DND-41 (cell line): ENCODE results near the gene NEXN.
A peak's percentile ranks its signal among the peaks of the same experiment; 100 is the strongest.

Experiments
- ATAC-seq: fragments of 200-7000 bp; cut with Tn5 transposase; 3 replicates; pipeline ENCODE4 v1.9.1; 2021; ENCODE audit warnings: low read depth; ENCODE audit not compliant: insufficient read depth
- DNase-seq: peaks from one replicate; pipeline ENCODE4 v3.0.0-alpha.2; 2020
- H2AFZ ChIP-seq: 2 replicates; pipeline ENCODE4 v1.6.0; 2012; ENCODE audit warnings: low read depth, low read length
- H3K27ac ChIP-seq: 2 replicates; pipeline ENCODE4 v1.5.1; 2012; ENCODE audit warnings: low read length, inconsistent platforms
- H3K27me3 ChIP-seq: fragments of 200-600 bp; sonication (generic); 2 replicates; pipeline ENCODE4 v1.6.0; 2012; ENCODE audit warnings: low read length, mild to moderate bottlenecking, inconsistent platforms; ENCODE audit not compliant: insufficient read depth, poor library complexity
- H3K36me3 ChIP-seq: 2 replicates; pipeline ENCODE4 v1.5.1; 2012; ENCODE audit warnings: low read length, inconsistent platforms; ENCODE audit not compliant: insufficient read depth
- H3K4me1 ChIP-seq: 2 replicates; pipeline ENCODE4 v1.5.1; 2012; ENCODE audit warnings: mild to moderate bottlenecking, low read length; ENCODE audit not compliant: insufficient read depth
- H3K4me2 ChIP-seq: 2 replicates; pipeline ENCODE4 v1.6.0; 2012; ENCODE audit warnings: mild to moderate bottlenecking, moderate library complexity, low read length, inconsistent platforms; ENCODE audit not compliant: insufficient read depth
- H3K4me3 ChIP-seq, 2 experiments: fragments of 200-600 bp in 1 of 2; shearing (Covaris generic) in 1 of 2; 2 replicates each; pipeline ENCODE4 v1.5.1; 2012 to 2016; ENCODE audit warnings: inconsistent platforms in 2 of 2, low read length in 2 of 2, mild to moderate bottlenecking in 2 of 2, low read depth in 1 of 2, moderate library complexity in 1 of 2
- H3K79me2 ChIP-seq: 2 replicates; pipeline ENCODE4 v1.6.0; 2012; ENCODE audit warnings: low read length, inconsistent platforms; ENCODE audit not compliant: insufficient read depth
- H3K9ac ChIP-seq: 2 replicates; pipeline ENCODE4 v1.6.0; 2012; ENCODE audit warnings: low read depth, mild to moderate bottlenecking, inconsistent platforms, low read length, moderate library complexity
- H3K9me3 ChIP-seq: 2 replicates; pipeline ENCODE4 v1.5.1; 2012; ENCODE audit warnings: low read length, moderate library complexity, mild to moderate bottlenecking, inconsistent platforms; ENCODE audit not compliant: insufficient read depth, severe bottlenecking
- H4K20me1 ChIP-seq: 2 replicates; pipeline ENCODE4 v1.6.0; 2012; ENCODE audit warnings: low read length; ENCODE audit not compliant: insufficient read depth
- CTCF ChIP-seq: IDR thresholded peaks from 2 replicates; pipeline ENCODE4 v1.5.1; 2012; ENCODE audit warnings: borderline replicate concordance, low read length, moderate library complexity, mild to moderate bottlenecking; ENCODE audit not compliant: poor library complexity, severe bottlenecking; ENCODE audit errors: extremely low read depth
- EZH2 ChIP-seq: IDR thresholded peaks from 3 replicates; pipeline ENCODE4 v1.6.1; 2012; ENCODE audit warnings: borderline replicate concordance, low read depth, mild to moderate bottlenecking, moderate library complexity, low read length, inconsistent platforms; ENCODE audit not compliant: severe bottlenecking

NEXN gene

DNA sequence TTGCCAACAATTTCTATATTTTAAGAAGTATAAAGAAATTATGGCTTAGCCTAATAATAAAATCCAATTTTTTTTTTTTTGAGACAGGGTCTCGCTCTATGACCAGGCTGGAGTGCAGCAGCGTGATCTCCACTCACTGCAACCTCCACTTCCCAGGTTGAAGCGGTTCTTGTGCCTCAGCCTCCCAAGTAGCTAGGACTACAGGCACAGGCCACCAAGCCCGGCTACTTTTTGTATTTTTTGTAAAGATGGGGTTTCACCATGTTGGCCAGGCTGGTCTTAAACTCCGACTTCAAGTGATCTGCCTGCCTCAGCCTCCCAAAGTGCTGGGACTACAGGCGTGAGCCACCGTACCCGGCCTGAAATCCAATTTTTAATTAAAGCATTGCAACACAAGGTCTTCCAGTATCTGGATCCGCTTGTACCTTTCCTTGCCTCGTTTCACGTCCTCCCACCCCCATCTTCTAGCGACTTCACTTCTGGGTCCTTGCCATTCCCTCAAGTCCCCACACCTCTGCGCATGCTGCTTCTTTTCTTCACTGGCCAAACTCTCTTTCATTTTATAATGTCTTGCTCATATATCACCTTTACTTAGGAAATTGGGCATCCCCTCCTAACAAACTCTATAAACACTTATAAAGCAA is 88.1 kb downstream of the NEXN start:
- Histone ChIP-seq H3K9me3 (no peaks in the 10 kb centered on the region), H2AFZ (no peak overlapping the region), H3K36me3 (peaks cover 56% of the 10 kb centered on the region), H3K27me3 (no peaks in the 10 kb centered on the region), H3K4me2 (peak overlapping the region; percentile 78), H3K4me3 (peak overlapping the region; percentile 56 to 65; a peak in 3 of 4 replicates), H3K4me1 (peaks cover 64% of the 10 kb centered on the region), H3K79me2 (peaks cover 98% of the 10 kb centered on the region), H3K9ac (peak overlapping the region; percentile 74), H4K20me1 (peaks cover 59% of the 10 kb centered on the region), H3K27ac (peak overlapping the region; percentile 99)
- ATAC-seq: no peak
- no peak for DNase-seq
- TF ChIP-seq EZH2: no peak
- TF ChIP-seq CTCF: no peak

DNA sequence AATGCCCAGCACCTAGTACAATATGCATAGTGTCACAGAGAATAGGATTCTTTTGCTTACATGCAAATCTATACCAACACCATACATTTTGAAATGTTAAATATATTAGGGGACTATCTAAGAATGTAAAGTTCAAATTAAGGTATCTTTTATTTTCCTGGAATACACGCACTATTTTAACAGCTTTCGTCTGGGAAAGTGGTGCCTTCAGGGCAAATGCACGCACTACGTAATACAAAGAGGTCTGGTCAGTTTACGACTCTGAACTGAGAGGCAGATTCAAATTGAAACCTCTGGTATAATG is 89.5 kb downstream of the NEXN start:
- Histone ChIP-seq H2AFZ (no peak overlapping the region), H3K27me3 (no peaks in the 10 kb centered on the region), H3K4me3 (peak overlapping the region; percentile 56 to 65), H3K9me3 (no peaks in the 10 kb centered on the region), H3K4me1 (peaks cover 58% of the 10 kb centered on the region), H3K79me2 (peaks cover 98% of the 10 kb centered on the region), H3K36me3 (peaks cover 44% of the 10 kb centered on the region), H4K20me1 (peaks cover 47% of the 10 kb centered on the region), H3K4me2 (peak overlapping the region; percentile 78), H3K27ac (peak overlapping the region; percentile 99), H3K9ac (peak overlapping the region; percentile 74)
- TF ChIP-seq CTCF (no peak), EZH2 (no peak)
- DNase-seq: no peak
- ATAC-seq: no peak

DNA sequence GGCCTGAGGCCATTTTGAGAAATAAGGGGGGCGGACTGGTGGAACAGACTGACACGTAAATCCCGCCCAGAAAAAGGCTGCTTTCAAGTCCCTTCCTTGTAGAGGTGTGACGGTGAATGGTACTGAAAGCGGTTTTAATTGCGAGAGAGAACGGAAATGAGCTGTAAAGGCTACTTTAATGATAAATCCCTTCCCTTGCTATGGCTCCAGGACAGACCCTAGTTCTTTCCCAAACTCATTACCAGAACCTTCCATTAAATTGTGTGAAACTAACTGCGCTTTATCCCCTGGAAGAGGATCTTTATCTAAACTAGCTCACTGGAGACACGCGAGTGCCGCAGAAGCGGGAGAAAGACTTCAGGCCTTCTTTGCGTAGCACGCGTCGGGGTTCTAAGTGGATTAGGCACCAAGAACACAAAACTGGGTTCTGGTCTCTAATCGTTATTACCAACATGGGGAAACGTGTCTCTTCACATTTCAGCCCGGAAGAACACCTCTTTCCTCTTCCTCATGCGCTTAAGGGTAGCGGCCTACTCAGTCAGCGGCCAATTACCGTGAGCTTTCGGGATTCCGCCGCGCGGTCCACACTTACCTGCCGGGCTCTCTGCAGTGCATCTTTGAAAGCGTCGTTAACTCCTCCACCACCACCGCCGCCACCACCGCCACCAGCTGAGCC is 90.0 kb downstream of the NEXN start:
- Histone ChIP-seq H3K4me1 (peaks cover 57% of the 10 kb centered on the region), H3K36me3 (peaks cover 43% of the 10 kb centered on the region), H3K79me2 (peaks cover 93% of the 10 kb centered on the region), H3K9me3 (no peaks in the 10 kb centered on the region), H2AFZ (peak overlapping the region; percentile 71), H3K4me3 (peak overlapping the region; percentile 56 to 65; a peak in 3 of 4 replicates), H3K4me2 (peak overlapping the region; percentile 78), H3K27ac (peak overlapping the region; percentile 99), H4K20me1 (peaks cover 44% of the 10 kb centered on the region), H3K9ac (peak overlapping the region; percentile 74), H3K27me3 (no peaks in the 10 kb centered on the region)
- peak; percentile 86 for DNase-seq
- ATAC-seq: peak; percentile 69
- TF ChIP-seq CTCF: no peak
- TF ChIP-seq EZH2: no peak
